HepG2 (cell line): Measurements from ENCODE around the gene CLIP2. TPM values are rescaled to one million over a fixed set of nuclear protein-coding genes. Genes with fewer than 3 reads are reported as not detected.

Experiments used
- ARNTL ChIP-seq: sonication (generic); formaldehyde crosslinking; IDR thresholded peaks from 2 replicates; pipeline ENCODE4 v1.4.0; 2020; ENCODE audit warnings: mild to moderate bottlenecking, missing genetic modification reagents
- ETV5 ChIP-seq: IDR thresholded peaks from 2 replicates; pipeline ENCODE4 v1.6.1; 2018; ENCODE audit warnings: missing biosample characterization, missing genetic modification reagents, inconsistent platforms, borderline replicate concordance
- HMGA1 ChIP-seq: sonication (generic); formaldehyde crosslinking; conservative IDR thresholded peaks from 2 replicates; pipeline ENCODE4 v1.4.0; 2020; ENCODE audit warnings: missing genetic modification reagents
- HOMEZ ChIP-seq: IDR thresholded peaks from 2 replicates; pipeline ENCODE4 v1.6.1; 2016; ENCODE audit warnings: low read depth
- KMT2A ChIP-seq: sonication (generic); formaldehyde crosslinking; IDR thresholded peaks from 2 replicates; pipeline ENCODE4 v1.4.0; 2020; ENCODE audit warnings: missing genetic modification reagents
- NFKBIZ ChIP-seq: IDR thresholded peaks from 2 replicates; pipeline ENCODE4 v1.6.1; 2018; ENCODE audit warnings: missing genetic modification reagents, missing compliant biosample characterization
- PATZ1 ChIP-seq: sonication (generic); formaldehyde crosslinking; IDR thresholded peaks from 2 replicates; pipeline ENCODE4 v1.4.0; 2020; ENCODE audit warnings: missing genetic modification reagents
- PHF20 ChIP-seq: sonication (generic); formaldehyde crosslinking; IDR thresholded peaks from 2 replicates; pipeline ENCODE4 v1.5.0; 2020; ENCODE audit warnings: mild to moderate bottlenecking, missing genetic modification reagents
- SMARCC2 ChIP-seq: fragments of 450-650 bp; IDR thresholded peaks from 2 replicates; pipeline ENCODE4 v1.6.1; 2017; ENCODE audit warnings: antibody characterized with exemption, mild to moderate bottlenecking
- SNAPC2 ChIP-seq: sonication (generic); formaldehyde crosslinking; IDR thresholded peaks from 2 replicates; pipeline ENCODE4 v1.8.1; 2022; ENCODE audit warnings: mild to moderate bottlenecking, missing genetic modification reagents
- SNRNP70 ChIP-seq: fragments of 200-400 bp; formaldehyde crosslinking; IDR thresholded peaks from 2 replicates; pipeline ENCODE4 v1.6.1; 2017; ENCODE audit warnings: mild to moderate bottlenecking, low read depth, low read length, moderate library complexity
- ZBTB34 ChIP-seq: sonication (generic); formaldehyde crosslinking; IDR thresholded peaks from 2 replicates; pipeline ENCODE4 v1.8.0; 2022; ENCODE audit warnings: mild to moderate bottlenecking, missing genetic modification reagents
- ZNF510 ChIP-seq: sonication (generic); formaldehyde crosslinking; IDR thresholded peaks from 2 replicates; pipeline ENCODE4 v1.4.0; 2020; ENCODE audit warnings: low read depth, mild to moderate bottlenecking, missing genetic modification reagents
- polyA plus RNA-seq, 8 experiments: library from polyadenylated mRNA; depleted of rRNA in 3 of 8; stranded (reverse) in 7 of 8; unstranded in 1 of 8; fragments of >200 nt; fragmentation: Illumina TruSeq in 4 of 8; extraction: Trizol in 4 of 8; gene quantifications; 2 replicates each; pipeline versions ENCODE4 v1.2.1 to v1.2.3, GENCODE V29; 2011 to 2016; ENCODE audit warnings: low read depth in 4 of 8, missing spikeins in 1 of 8, mixed read lengths in 1 of 8; ENCODE audit not compliant: insufficient read depth in 1 of 8
- total RNA-seq, 5 experiments: library from RNA; depleted of rRNA; stranded (reverse); fragments of >200 nt; fragmentation: Illumina TruSeq; extraction: Trizol; gene quantifications; 2 replicates each; pipeline ENCODE4 v1.2.3, GENCODE V29; 2016; ENCODE audit warnings: low read depth in 1 of 5
- TF ChIP-seq, protein P1 (sequence below): sonication (generic); formaldehyde crosslinking; IDR thresholded peaks from 2 replicates; pipeline ENCODE4 v1.9.0; 2021; ENCODE audit warnings: mild to moderate bottlenecking, missing genetic modification reagents
- TF ChIP-seq, protein P2 (sequence below): sonication (generic); formaldehyde crosslinking; IDR thresholded peaks from 2 replicates; pipeline ENCODE4 v1.5.1; 2020; ENCODE audit warnings: mild to moderate bottlenecking, missing genetic modification reagents

The CLIP2 gene
- total and polyA plus RNA-seq, 2 of the 13 experiments (the other 11 are each of a cell fraction or from before 2014, with no cell fraction given) = 6.5 to 17.4 TPM

GRCh38 chr7:74271742-74272141 is 17.5 kb upstream of the CLIP2 start (continued):
- TF ChIP-seq, protein P1, sequence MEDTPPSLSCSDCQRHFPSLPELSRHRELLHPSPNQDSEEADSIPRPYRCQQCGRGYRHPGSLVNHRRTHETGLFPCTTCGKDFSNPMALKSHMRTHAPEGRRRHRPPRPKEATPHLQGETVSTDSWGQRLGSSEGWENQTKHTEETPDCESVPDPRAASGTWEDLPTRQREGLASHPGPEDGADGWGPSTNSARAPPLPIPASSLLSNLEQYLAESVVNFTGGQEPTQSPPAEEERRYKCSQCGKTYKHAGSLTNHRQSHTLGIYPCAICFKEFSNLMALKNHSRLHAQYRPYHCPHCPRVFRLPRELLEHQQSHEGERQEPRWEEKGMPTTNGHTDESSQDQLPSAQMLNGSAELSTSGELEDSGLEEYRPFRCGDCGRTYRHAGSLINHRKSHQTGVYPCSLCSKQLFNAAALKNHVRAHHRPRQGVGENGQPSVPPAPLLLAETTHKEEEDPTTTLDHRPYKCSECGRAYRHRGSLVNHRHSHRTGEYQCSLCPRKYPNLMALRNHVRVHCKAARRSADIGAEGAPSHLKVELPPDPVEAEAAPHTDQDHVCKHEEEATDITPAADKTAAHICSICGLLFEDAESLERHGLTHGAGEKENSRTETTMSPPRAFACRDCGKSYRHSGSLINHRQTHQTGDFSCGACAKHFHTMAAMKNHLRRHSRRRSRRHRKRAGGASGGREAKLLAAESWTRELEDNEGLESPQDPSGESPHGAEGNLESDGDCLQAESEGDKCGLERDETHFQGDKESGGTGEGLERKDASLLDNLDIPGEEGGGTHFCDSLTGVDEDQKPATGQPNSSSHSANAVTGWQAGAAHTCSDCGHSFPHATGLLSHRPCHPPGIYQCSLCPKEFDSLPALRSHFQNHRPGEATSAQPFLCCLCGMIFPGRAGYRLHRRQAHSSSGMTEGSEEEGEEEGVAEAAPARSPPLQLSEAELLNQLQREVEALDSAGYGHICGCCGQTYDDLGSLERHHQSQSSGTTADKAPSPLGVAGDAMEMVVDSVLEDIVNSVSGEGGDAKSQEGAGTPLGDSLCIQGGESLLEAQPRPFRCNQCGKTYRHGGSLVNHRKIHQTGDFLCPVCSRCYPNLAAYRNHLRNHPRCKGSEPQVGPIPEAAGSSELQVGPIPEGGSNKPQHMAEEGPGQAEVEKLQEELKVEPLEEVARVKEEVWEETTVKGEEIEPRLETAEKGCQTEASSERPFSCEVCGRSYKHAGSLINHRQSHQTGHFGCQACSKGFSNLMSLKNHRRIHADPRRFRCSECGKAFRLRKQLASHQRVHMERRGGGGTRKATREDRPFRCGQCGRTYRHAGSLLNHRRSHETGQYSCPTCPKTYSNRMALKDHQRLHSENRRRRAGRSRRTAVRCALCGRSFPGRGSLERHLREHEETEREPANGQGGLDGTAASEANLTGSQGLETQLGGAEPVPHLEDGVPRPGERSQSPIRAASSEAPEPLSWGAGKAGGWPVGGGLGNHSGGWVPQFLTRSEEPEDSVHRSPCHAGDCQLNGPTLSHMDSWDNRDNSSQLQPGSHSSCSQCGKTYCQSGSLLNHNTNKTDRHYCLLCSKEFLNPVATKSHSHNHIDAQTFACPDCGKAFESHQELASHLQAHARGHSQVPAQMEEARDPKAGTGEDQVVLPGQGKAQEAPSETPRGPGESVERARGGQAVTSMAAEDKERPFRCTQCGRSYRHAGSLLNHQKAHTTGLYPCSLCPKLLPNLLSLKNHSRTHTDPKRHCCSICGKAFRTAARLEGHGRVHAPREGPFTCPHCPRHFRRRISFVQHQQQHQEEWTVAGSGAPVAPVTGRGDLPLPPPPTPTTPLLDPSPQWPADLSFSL (CRISPR knock-in tag) = no peak
- TF ChIP-seq HOMEZ = no peak
- TF ChIP-seq NFKBIZ (CRISPR knock-in tag) = no peak
- TF ChIP-seq ZNF510 (CRISPR knock-in tag) = no peak
- TF ChIP-seq SNAPC2 (CRISPR knock-in tag) = no peak
- TF ChIP-seq ZBTB34 (CRISPR knock-in tag) = no peak
- no peak for TF ChIP-seq PHF20 (CRISPR knock-in tag)
- TF ChIP-seq, protein P2, sequence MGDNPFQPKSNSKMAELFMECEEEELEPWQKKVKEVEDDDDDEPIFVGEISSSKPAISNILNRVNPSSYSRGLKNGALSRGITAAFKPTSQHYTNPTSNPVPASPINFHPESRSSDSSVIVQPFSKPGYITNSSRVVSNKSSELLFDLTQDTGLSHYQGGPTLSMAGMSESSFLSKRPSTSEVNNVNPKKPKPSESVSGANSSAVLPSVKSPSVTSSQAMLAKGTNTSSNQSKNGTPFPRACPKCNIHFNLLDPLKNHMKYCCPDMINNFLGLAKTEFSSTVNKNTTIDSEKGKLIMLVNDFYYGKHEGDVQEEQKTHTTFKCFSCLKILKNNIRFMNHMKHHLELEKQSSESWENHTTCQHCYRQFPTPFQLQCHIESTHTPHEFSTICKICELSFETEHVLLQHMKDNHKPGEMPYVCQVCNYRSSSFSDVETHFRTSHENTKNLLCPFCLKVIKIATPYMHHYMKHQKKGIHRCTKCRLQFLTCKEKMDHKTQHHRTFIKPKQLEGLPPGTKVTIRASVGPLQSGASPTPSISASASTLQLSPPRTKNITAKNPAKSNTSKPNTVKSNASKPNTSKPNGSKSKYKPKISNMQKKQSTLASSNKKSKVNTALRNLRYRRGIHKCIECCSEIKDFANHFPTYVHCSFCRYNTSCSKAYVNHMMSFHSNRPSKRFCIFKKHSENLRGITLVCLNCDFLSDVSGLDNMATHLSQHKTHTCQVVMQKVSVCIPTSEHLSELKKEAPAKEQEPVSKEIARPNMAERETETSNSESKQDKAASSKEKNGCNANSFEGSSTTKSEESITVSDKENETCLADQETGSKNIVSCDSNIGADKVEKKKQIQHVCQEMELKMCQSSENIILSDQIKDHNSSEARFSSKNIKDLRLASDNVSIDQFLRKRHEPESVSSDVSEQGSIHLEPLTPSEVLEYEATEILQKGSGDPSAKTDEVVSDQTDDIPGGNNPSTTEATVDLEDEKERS (CRISPR knock-in tag) = no peak
- TF ChIP-seq PATZ1 = no peak
- no peak for TF ChIP-seq KMT2A
- TF ChIP-seq HMGA1 = no peak
- TF ChIP-seq SNRNP70 = no peak
- no peak for TF ChIP-seq ETV5 (CRISPR knock-in tag)
- TF ChIP-seq ARNTL (CRISPR knock-in tag) = no peak
- TF ChIP-seq SMARCC2 = no peak
